NCI-H2029 (cell line): ENCODE data around the gene PGBD5.

Source experiments
- DNase-seq: peaks from one replicate; lab custom pipeline; 2025; lab: John Stamatoyannopoulos, UW

Gene PGBD5

GRCh38 chr1:230301322-230301721 lies 124.8 kb downstream of the PGBD5 start:
- no peak for DNase-seq

- DNase-seq = no peak
Observed at GRCh38 chr1:230300322-230301301, 125.5 kb downstream of the PGBD5 start.

DNA sequence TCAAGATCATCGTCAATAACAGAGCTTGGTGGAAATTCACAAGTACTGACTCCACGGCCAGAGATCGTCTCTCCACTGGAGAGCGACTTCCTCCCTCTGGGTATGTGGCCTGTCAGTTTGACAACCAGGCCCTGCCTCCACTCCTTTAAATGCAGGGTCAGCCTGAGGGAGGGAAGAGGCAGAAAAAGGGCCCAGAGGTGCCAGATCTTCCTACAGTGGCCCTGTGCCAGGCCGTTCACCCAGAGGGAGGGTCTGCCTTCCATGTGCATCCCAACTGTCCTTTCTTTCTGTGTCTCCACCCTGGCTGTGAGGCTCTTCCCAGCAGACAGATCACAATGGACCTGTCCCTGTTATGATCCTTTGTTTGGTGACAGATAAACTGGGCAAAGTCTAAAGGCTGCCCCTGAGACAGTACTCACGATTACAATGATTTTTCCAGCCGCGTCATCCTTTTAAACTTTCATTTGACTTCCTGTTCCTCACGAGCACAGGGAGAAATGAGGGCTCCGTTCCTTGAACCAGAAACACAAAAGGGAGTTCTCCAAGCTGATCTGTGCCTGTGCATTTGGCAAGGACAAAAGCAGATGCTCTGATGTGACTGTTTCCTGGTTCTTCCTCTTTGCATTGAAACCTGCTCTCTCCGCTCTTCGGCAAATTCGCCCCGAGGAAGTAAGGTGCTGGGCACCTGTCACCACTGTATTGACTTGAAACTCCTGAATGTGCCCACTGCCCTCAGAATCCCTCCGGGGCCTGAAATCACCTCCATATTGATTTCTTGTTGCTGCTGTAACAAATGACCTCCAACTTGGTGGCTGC lies 126.7 kb downstream of the PGBD5 start:
- DNase-seq = peak; percentile 62

- no peak for DNase-seq
Observed at GRCh38 chr1:230295367-230295766, 130.8 kb downstream of the PGBD5 start.

- no peak for DNase-seq
Observed at GRCh38 chr1:230293390-230293700, 132.8 kb downstream of the PGBD5 start.

DNA sequence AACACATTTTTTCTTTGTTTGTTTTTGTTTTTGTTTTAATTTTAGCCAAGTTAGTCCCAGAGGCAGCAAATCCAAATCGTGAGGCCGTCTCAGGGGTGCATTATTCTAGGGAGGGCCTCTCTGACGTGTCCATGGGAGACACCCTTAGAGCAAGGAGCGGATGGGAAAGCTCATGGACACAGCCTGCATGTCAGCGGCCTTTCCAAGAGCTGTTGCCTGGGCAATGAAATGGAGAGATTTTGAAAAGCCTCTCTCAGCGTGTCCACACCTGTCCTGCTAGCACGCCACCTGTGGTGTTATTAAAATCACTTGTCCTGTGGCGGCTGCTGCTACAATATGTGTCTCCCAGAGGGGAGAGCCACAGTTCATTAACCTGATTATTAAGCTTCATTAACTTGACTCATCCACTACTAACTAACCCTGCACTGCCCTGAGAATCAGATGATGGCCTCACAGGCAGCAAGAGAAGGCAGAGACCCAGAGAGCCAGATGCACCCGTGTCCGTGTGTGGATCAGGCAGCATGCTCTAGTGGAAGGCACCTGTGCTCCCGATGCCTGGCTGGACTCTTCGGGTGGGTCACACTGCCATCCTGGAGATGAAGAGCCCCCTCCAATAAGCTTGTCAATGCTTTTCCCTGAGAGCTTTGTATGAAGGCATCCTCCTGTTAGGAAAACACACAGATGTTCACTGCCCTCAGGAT lies 133.3 kb downstream of the PGBD5 start:
- peak; percentile 34 for DNase-seq

- DNase-seq = no peak
Observed at GRCh38 chr1:230291731-230292620, 134.2 kb downstream of the PGBD5 start.

- DNase-seq = no peak
Observed at GRCh38 chr1:230289350-230289644, 136.8 kb downstream of the PGBD5 start.

- no peak for DNase-seq
Observed at GRCh38 chr1:230288641-230289349, 137.3 kb downstream of the PGBD5 start.

DNA sequence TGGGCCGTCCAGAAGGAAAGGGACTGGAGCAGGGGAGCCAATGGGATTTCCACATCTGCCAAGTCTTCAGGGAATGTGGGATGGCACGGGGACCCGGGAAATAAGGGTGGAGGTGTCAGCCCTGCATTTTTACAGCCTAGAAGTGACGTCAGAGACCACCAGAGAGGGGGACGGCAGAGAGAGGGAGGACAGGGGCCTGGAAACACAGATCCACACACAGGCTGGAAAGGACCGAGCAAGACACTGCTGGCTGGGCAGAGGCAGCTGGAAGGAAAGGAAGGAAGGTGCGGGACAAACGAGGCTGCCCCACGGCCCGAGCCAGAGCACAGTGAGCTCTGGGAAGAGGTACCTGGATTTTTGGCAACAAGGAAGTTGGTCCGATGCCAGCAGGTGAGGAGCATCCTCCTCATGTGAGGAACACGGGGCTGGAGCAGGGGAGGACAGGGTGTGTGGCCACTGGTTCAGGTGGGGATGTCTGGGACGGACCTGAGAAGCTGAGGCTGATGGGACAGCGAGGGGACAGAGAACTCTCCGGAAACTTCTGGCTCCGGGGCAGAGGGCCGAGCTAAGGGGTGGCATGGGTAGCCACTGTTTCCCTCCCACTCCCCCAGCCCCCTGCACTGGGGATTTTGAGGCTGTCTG lies 138.3 kb downstream of the PGBD5 start:
- no peak for DNase-seq

GRCh38 chr1:230286890-230287269 lies 139.3 kb downstream of the PGBD5 start:
- no peak for DNase-seq

GRCh38 chr1:230286166-230286889 lies 139.8 kb downstream of the PGBD5 start:
- DNase-seq = no peak

- no peak for DNase-seq
Observed at GRCh38 chr1:230285351-230285750, 140.8 kb downstream of the PGBD5 start.

DNA sequence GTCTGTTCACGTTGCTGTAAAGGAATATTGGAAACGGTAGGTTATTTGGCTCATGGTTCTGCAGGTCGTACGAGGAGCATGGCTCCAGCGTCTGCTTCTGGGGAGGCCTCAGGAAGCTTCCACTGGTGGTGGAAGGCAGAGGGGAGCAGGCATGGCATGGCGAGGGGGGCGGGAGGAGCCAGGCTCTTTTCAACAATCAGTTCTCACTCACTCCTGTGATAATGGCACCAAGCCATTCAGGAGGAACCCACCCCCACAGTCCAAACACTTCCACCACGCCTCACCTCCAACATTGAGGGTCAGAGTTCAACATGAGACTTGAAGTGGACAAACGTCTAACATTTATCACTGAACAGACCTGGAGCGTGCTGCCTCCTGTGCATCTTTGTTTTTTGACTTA lies 141.2 kb downstream of the PGBD5 start:
- DNase-seq = no peak

DNA sequence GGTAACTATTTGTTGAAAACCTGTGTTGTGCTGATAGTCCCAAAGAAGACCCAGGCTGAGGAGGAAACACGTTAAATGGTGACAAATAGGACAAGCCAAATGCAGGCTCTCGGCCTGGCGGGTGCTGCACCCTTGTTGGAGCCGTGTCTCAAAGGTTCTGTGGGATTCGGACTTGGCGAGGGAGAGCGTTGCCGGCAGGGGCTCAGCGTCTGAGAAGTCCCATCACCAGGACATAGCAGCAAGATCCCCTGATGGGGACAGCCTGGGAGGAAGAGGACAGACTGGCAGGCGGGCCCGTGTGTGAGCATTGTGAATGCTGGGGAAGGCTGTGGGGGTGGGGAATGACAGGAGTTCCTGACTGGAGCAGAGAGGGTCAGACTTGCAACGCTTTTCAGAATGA lies 142.5 kb downstream of the PGBD5 start:
- DNase-seq = no peak

- DNase-seq = peak; percentile 57
Observed at GRCh38 chr1:230282157-230282556, 144.0 kb downstream of the PGBD5 start.

GRCh38 chr1:230281556-230281955 lies 144.6 kb downstream of the PGBD5 start:
- DNase-seq = no peak

- no peak for DNase-seq
Observed at GRCh38 chr1:230280906-230281413, 145.2 kb downstream of the PGBD5 start.

DNA sequence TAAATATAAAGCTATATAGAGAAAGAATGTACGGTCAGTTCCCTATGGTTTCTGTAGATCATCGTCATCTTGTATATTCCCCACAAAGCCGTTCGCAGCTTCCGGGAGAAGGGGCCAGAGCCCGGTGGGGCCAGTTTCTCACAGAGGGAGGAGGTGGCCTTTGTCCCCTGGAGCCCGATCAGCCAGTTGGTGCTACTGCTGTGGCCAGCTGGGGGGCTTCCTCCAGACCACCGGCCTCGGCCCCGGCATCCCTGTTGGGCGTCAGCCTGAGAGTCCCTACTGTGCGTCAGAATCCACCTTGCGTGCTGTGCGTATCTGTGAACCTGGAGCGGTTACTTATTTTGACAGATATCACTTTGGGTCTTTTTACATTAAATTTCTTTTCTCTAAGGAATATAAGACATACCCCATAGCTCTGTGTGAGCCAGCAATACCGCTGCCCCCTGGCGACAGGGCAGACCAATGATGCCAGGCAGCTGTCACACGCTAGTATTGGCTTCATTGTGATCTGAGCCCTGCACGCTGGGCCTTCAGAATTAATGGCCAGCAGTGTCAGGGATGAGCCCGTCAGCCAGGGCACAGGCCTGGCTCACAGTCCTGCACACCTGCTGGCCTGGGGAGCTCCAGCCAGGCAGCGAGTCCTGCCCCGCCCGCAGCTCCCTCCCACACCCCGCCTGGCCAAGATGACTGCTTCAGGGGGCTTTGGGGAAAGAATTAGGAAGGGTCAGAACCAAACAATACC lies 145.9 kb downstream of the PGBD5 start:
- no peak for DNase-seq
